ENCODE data around the gene CEP152.
"Not testable (repeated sequence)": the region's sequence is repeated elsewhere in the genome, so short reads cannot be mapped to it uniquely, and the experiment has no call there.

The CEP152 gene

GRCh38 chr15:48805591-48805990 is 5.3 kb downstream of the CEP152 start:
- DNase-seq (ENCODE audit: low read depth in 2 of 2) = no peak

GRCh38 chr15:48803877-48804276 is 7.0 kb downstream of the CEP152 start:
- DNase-seq (ENCODE audit: low read depth in 2 of 2) = no peak

GRCh38 chr15:48802867-48803266 is 8.0 kb downstream of the CEP152 start:
- no peak for DNase-seq (ENCODE audit: low read depth in 2 of 2)

GRCh38 chr15:48802257-48802656 is 8.6 kb downstream of the CEP152 start:
- no peak for DNase-seq (ENCODE audit: low read depth in 2 of 2)

GRCh38 chr15:48800811-48801455 is 9.9 kb downstream of the CEP152 start:
- no peak for DNase-seq (ENCODE audit: low read depth in 2 of 2)

GRCh38 chr15:48800245-48800644 is 10.6 kb downstream of the CEP152 start:
- DNase-seq (ENCODE audit: low read depth in 2 of 2) = no peak

GRCh38 chr15:48798319-48798718 is 12.6 kb downstream of the CEP152 start:
- no peak for DNase-seq (ENCODE audit: low read depth in 2 of 2)

GRCh38 chr15:48796930-48797329 is 13.9 kb downstream of the CEP152 start:
- no peak for DNase-seq (ENCODE audit: low read depth in 2 of 2)

- DNase-seq (ENCODE audit: low read depth in 2 of 2) = no peak
Observed at GRCh38 chr15:48796521-48796920, 14.3 kb downstream of the CEP152 start.

GRCh38 chr15:48795901-48796300 is 15.0 kb downstream of the CEP152 start:
- DNase-seq (ENCODE audit: low read depth in 2 of 2) = no peak

GRCh38 chr15:48794697-48795134 is 16.2 kb downstream of the CEP152 start:
- DNase-seq (ENCODE audit: low read depth in 2 of 2) = no peak

GRCh38 chr15:48792408-48792807 is 18.5 kb downstream of the CEP152 start:
- DNase-seq (ENCODE audit: low read depth in 2 of 2) = no peak

- not testable (repeated sequence) for DNase-seq (ENCODE audit: low read depth in 2 of 2)
Observed at GRCh38 chr15:48790466-48791115, 20.3 kb downstream of the CEP152 start.

- DNase-seq (ENCODE audit: low read depth in 2 of 2) = no peak
Observed at GRCh38 chr15:48785712-48786111, 25.2 kb downstream of the CEP152 start.

GRCh38 chr15:48785195-48785594 is 25.7 kb downstream of the CEP152 start:
- no peak for DNase-seq (ENCODE audit: low read depth in 2 of 2)

- no peak for DNase-seq (ENCODE audit: low read depth in 2 of 2)
Observed at GRCh38 chr15:48784756-48785155, 26.1 kb downstream of the CEP152 start.

- DNase-seq (ENCODE audit: low read depth in 2 of 2) = no peak
Observed at GRCh38 chr15:48782911-48783310, 28.0 kb downstream of the CEP152 start.

- DNase-seq (ENCODE audit: low read depth in 2 of 2) = no peak
Observed at GRCh38 chr15:48781481-48782081, 29.3 kb downstream of the CEP152 start.

GRCh38 chr15:48781017-48781416 is 29.9 kb downstream of the CEP152 start:
- no peak for DNase-seq (ENCODE audit: low read depth in 2 of 2)

GRCh38 chr15:48778331-48778730 is 32.5 kb downstream of the CEP152 start:
- no peak for DNase-seq (ENCODE audit: low read depth in 2 of 2)

- no peak for DNase-seq (ENCODE audit: low read depth in 2 of 2)
Observed at GRCh38 chr15:48777645-48778330, 33.1 kb downstream of the CEP152 start.

- no peak for DNase-seq (ENCODE audit: low read depth in 2 of 2)
Observed at GRCh38 chr15:48775546-48775945, 35.3 kb downstream of the CEP152 start.

GRCh38 chr15:48774484-48774883 is 36.4 kb downstream of the CEP152 start:
- no peak for DNase-seq (ENCODE audit: low read depth in 2 of 2)

Data from activated CD8-positive, alpha-beta memory T cell treated with anti-CD3 and anti-CD28 coated beads for 4 hours (primary cell).